HG02610 (cell line): ENCODE data around the gene ZNF217.
"Not testable (repeated sequence)": the region's sequence is repeated elsewhere in the genome, so short reads cannot be mapped to it uniquely, and the experiment has no call there.

ENCODE experiments used
- ATAC-seq: cut with Tn5 transposase; IDR thresholded peaks from one replicate; pipeline ENCODE4 v1.9.1; 2021; ENCODE audit warnings: mild to moderate bottlenecking, moderate library complexity; ENCODE audit not compliant: unreplicated experiment

The ZNF217 gene

GRCh38 chr20:53598140-53599043 is 4.8 kb upstream of the ZNF217 start:
- ATAC-seq: no peak

GRCh38 chr20:53597521-53598120 is 4.0 kb upstream of the ZNF217 start:
- no peak for ATAC-seq

- ATAC-seq: no peak
Measured at GRCh38 chr20:53597030-53597482, 3.4 kb upstream of the ZNF217 start.

GRCh38 chr20:53596189-53597001 is 2.8 kb upstream of the ZNF217 start:
- not testable (repeated sequence) for ATAC-seq

GRCh38 chr20:53595742-53596141 is 2.1 kb upstream of the ZNF217 start:
- ATAC-seq: not testable (repeated sequence)

- no peak for ATAC-seq
Measured at GRCh38 chr20:53595018-53595378, 1.4 kb upstream of the ZNF217 start.

- peak; percentile 66 for ATAC-seq
Measured at GRCh38 chr20:53594068-53595017, 704 bp upstream of the ZNF217 start.

GRCh38 chr20:53592992-53593465 is 610 bp downstream of the ZNF217 start:
- ATAC-seq: no peak

- peak; percentile 24 for ATAC-seq
Measured at GRCh38 chr20:53592454-53592991, 1.1 kb downstream of the ZNF217 start.

GRCh38 chr20:53591941-53592441 is 1.6 kb downstream of the ZNF217 start:
- not testable (repeated sequence) for ATAC-seq

GRCh38 chr20:53591206-53591741 is 2.4 kb downstream of the ZNF217 start:
- ATAC-seq: not testable (repeated sequence)

- not testable (repeated sequence) for ATAC-seq
Measured at GRCh38 chr20:53590608-53591007, 3.0 kb downstream of the ZNF217 start.

GRCh38 chr20:53590122-53590521 is 3.5 kb downstream of the ZNF217 start:
- ATAC-seq: not testable (repeated sequence)

- ATAC-seq: not testable (repeated sequence)
Measured at GRCh38 chr20:53589321-53590065, 4.1 kb downstream of the ZNF217 start.

- not testable (repeated sequence) for ATAC-seq
Measured at GRCh38 chr20:53587157-53587703, 6.4 kb downstream of the ZNF217 start.

GRCh38 chr20:53586640-53587039 is 7.0 kb downstream of the ZNF217 start:
- ATAC-seq: no peak

- ATAC-seq: not testable (repeated sequence)
Measured at GRCh38 chr20:53585910-53586309, 7.7 kb downstream of the ZNF217 start.

- peak; percentile 43 for ATAC-seq
Measured at GRCh38 chr20:53585004-53585569, 8.6 kb downstream of the ZNF217 start.
